HG03558 (cell line): ENCODE measurements around the gene ADARB1.

ENCODE experiments used
- ATAC-seq: cut with Tn5 transposase; IDR thresholded peaks from one replicate; pipeline ENCODE4 v1.9.1; 2021; ENCODE audit warnings: moderate number of reproducible peaks; ENCODE audit not compliant: unreplicated experiment; ENCODE audit errors: extremely low read depth

The ADARB1 gene

DNA sequence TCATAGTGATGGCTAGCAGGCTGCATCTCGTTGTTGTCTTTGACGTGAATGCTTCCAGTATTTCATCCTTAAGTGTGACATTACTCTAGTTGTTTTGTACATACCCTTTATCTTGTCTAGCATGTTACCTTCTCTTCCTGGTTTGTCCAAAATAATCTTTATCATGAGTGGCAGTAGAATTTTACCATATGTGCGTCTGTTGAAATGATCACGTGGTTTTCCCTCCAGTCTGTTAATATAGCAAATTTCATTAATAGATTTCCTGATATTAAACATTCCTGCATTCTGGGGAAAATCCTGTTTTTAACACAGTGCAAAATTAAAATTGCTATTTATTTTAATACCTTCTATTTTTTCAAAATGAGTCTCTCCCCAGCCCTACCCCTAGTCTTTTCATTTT, 15.6 kb downstream of the ADARB1 start:
- no peak for ATAC-seq

DNA sequence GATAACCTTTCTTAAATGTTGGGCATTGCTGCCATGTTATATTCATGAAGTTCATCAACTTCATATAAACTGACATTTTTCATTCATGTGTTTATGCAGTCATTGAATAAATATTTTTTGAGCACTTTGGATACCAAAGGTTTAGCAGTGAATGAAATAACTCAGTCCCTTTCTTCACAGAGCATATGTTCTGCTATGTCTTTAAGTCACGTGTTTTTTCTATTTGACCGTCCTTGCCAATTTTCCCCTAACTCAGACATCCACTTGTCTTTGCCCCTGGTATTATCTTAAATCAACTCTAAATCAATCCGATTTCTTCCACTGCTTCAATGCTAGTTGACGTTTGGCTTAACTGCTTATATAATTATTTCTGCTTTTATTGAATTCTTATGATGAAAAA, 16.6 kb downstream of the ADARB1 start:
- no peak for ATAC-seq

DNA sequence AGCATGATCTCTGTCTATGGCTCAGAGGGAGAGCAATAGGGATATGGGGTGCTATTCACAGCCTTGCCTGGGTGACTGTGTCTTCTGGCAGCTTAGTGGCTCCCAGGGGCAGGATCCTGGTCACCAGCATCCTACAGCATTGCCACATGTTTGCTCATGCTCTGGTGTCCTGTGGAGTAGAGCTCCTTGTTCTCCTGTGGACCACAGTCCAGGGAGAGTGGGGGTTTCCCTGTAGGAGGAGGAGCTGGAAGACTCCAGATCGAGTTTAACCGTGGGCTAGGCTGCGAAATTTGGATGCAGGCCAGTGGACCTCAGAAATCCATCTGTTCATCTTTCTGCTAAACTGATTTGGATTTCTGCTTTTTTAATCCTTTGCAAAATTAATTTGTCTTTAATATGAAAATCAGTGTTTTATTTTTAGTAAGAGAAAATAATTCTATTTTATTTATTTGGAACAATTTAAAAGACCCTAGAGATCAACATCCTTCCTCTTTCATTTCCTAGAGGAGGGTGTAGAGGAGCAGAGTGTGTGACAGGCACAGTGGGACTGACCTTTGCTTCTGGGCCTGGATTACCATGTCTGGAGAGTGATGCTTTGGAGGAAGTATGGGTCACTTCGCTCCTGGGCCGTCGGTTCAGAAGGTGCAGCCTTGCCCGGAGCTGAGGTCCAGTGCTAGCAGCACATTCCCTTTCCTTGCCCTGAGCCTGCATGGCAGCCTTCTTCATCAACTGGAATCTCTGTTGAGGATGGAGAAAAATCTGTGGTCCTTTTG, 17.4 kb downstream of the ADARB1 start:
- no peak for ATAC-seq

DNA sequence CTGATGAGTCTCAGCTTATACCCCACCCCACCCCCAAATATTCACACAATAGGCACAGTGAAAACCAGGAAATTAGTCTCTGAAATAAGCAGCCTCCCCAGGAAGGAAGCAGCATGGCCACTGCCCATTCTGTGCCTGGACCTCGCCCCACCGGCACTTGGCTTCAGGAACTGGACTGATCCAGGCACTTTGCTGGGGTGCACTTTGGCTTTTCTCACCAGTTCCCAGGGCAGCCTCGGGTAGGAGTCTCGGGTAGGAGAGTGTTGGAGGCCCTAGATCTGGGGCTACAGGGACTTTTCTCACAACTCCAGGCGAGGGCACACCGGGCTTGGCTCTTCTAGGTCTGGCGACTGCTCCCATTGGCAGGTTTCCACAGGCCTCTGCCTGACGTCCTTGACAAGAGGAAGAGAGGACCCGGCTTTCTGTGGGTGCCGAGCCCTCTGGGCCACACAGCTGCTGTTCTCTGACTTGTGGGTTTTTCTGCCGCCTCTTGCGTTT, 18.7 kb downstream of the ADARB1 start:
- no peak for ATAC-seq

DNA sequence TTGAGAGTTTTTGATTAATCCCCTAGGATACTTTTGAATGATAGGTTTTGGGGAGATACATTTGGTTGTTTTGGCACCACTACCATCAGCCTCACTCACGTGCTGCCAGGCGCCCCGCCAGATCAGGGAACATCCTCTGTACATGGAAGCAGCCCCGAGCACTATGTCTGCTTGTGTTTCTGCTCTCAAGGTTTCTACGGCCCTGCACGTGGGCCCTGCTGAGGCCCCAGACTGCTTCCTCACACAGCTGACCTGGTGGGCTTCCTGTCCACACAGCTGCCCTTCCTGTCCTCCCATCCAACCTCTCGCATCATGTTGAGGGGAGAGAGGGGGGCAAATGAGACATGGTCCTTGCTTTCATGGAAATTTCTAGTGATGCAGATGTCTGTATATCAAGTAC, 20.0 kb downstream of the ADARB1 start:
- no peak for ATAC-seq

DNA sequence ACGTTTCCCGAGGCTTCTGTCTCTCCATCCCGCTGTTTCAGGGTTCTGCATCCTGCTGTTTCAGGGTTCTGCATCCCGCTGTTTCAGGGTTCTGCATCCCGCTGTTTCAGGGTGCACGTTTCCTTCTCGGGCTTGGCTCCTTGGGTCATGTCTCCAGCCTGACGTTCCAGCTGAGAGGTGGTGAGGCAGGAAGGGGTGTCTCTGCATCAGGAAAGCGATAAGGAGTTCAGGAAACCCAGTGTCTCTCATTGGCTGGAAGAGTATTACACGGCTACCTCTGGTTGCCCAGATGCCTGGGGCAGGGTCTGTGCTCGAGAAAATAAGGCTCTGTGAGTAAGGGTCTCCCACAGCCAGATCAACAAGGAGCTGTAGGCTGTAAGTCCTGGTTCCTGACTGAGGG, 21.1 kb downstream of the ADARB1 start:
- ATAC-seq, result no peak

DNA sequence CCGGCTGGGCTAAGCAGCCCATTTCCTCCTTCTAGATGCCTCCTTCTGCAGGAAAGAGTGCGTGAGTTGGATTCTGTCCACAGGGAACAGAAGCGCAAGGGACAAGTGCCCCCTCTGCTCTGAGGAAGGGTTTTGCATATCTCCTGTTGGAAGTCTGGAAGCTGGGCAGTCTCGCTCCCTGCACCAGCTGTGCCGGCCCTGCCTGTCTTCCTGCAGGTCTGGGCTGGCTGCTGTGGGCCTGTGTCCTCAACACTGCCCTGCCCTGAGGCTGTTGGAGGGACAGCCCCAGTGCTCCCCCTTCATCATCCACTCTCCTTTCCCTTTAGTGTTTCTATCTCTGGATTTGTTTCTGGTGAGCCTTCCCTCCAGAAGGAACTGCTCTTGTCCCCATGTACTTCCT, 21.8 kb downstream of the ADARB1 start:
- no peak for ATAC-seq

DNA sequence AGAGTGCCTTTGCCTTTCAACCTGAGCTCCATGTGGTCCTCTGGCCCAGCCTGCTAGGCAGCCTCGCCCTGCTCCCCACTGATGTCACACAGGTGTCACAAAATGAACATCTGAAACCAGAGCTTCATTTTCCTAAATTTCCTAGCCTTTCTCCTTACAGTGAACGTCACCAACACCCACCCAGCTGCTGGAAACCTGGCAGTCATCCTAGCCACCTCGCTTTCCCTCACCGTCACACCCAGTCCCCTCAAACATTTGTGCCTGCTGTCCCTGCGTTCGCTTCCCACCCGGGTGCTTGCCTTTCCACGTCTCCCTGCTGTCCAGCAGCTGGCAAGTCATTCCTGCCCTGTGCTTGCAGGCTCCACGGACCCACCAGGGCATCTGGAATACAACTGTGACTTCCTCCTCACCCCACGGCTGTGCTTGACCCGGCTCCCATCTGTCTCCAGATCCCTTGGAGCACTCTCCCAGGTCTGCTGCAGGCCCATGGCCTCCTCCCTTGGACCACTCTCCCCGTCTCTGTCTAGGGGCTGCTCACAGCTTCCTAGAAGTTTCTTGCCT, 23.5 kb downstream of the ADARB1 start:
- no peak for ATAC-seq

DNA sequence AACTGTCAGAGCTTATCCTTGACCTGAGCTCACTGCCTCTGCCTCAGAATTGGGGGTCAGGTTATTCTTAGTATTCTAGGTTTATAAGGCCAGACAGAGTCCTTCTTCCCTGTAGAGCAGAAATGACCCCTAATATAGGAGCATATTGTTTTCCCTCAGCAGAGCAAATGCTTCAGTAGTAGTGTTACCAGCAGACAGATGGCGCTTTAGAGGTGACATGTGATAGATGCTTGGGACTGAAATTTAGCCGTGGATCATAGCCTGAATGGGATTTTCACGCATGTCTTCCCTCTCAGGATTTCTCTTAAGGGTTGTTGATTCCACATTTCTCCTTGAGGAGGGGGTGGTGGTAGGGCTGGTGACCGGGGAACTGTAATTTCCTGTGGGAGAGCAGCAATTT, 24.5 kb downstream of the ADARB1 start:
- ATAC-seq, result no peak

DNA sequence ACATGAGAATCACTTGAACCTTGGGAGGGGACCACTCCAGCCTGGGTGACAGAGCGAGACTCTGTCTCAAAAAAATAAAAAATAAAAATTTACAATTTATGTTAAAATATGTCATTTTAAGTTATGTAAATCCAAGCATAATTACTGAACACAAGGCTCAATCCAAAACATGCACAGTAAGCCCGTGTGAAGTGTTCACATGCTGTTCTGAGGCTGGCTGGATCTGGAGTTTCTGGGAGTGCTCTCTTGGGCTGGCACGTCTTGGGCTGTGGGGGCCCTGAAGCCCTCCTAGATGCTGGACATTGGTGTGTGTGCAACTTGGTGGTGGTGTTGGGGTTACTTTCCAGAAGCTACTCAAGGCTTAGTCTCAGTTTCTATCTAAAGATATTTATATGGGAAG, 25.2 kb downstream of the ADARB1 start:
- no peak for ATAC-seq

DNA sequence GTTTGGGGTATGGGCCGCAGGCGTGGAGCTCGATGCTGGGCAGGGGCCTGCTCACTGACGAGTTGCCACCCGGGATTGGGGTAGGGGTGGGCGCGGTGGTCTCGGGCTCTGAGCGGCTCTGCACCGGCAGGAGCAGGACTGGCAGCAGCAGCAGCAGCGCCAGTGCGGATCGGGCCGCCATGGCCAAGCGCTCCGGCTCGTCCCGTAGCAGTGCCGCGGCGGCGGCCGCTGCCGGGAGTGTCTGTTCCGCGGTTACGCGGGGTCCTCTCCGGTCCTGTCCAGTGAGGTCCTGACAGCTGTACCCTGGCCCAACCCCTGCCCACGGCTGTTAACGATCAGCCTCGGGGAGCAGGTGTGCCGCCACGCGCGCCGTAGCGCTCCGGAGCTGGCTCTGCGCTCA, 26.5 kb downstream of the ADARB1 start:
- no peak for ATAC-seq

DNA sequence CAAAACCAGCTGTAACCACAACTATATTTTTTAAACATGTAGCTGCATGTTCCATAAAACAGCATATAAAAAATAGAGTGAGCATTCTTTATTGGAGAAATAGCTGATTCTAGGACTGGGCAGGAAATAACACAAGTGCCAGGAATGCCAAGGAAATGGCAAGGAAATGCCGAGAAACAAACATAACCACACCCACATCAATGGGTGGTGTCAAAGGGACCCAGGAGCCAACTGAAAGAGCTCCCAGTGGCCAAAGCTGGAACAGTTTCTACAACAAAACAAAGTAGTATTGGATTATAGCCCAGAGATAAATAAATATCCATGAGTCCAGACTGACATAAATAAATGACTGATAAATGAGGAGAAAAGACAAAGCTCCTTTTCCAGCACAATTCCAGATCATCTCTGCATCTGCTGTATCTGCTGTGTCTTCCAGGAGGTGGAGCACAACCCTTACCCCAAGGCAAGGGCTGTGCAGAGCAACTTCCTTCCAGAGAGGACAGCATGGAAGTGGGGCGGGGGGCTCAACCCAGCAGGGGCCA, 28.1 kb downstream of the ADARB1 start:
- ATAC-seq, result no peak

DNA sequence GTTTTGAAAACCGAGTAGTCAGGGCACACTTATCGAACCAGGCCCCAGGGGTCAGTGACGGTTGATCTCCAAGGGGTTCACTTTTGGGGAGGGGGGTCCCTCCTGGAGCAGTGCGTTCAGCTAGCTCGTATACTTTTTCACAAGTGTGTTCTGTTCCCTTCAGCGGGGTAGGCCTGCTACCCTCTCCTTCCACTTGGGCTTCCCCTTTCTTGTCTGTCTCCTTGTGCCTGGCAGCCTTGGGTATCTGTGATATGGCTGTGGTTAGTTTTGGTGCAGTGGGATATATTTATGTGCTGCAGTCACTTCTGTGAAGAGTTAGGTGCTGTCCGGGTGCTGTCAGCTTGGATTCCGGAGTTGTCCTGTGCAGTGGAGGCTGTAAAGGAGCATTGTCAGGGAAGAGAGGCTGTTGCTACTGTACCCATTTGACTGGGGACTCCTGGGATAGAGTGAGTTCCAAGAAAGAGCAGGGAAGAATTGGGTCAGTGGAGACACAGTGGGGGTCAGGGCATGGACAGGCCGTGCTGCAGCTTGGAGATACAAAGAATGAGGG, 29.7 kb downstream of the ADARB1 start:
- no peak for ATAC-seq

DNA sequence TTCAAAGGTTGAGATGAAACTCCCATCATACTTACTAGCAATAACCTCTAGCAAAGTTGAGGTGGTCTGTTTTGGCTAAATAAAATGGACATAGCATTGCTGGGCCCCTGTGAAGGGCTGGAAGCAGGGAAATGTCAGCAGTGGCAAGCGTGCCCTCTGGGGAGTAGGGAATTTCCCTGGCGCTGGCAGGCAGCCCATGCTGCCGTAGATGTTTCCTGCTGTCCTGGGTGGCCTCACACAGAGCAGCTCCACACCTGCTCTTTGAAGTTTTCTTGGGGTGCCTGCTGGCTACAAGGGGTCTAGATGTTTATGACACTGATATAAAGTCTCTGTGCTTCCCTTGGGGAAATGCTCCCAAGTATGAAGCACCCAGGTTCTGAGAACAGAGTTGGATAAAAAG, 30.2 kb downstream of the ADARB1 start:
- no peak for ATAC-seq

DNA sequence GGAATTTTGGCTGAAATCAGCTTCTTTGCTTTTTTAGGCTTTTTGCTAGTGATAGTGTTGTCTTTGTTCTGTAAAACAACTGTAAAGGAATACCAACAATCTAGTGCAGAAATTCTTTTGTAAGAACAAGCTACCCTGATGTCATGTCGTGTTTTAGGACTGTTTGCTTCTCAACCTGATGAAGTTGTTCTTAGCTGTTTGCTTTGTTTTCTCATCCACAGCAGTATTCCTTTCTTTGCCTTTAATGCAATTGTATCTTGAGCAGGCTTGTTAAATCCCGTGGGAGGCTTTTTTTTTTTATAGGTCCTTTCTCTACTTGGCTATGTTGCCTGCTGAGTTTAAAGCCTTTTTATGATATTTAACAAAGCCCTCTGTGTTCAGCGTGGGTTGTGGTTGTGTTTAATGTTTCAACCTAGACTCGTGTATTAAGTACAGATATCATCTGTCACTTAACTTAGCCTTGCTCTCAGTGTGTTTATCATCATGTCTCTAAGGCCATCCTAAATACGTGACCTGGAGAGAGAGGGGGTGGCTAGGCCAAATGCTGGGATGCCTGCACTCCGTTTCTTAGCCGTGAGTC, 31.6 kb downstream of the ADARB1 start:
- no peak for ATAC-seq

DNA sequence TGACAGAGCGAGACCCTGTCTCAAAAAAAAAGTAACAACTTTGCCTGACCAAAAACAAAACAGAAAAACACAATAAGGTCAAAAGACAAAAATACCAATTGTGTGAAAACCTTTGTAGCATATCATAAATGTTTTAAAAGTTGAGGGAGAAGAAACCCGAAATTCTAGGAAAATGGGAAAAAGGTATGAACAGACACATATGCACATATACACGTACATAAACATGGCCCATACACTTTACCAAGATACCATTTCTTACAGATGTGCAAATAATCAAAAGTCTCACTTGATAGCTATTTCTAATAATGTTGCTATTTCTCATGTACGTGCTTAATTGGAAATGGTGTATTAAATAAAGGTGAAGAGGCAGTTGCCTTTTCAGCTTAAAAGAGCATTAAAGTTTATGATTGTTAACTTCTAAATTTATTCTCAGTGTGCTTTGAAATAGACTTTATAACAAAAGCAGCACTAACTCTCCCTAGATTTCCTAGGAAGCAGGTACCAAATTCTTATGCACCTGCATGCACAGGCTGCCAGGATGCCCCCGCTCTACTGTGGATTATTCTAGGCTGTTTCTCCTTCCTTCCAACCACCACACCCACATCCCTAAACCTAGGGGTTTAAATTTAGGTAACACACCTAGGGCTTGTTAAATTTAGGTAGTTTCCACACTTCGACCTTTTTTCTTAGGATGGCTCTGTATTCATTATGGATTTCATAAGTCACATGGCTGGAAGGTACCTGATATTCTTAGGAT, 33.8 kb downstream of the ADARB1 start:
- ATAC-seq, result no peak

DNA sequence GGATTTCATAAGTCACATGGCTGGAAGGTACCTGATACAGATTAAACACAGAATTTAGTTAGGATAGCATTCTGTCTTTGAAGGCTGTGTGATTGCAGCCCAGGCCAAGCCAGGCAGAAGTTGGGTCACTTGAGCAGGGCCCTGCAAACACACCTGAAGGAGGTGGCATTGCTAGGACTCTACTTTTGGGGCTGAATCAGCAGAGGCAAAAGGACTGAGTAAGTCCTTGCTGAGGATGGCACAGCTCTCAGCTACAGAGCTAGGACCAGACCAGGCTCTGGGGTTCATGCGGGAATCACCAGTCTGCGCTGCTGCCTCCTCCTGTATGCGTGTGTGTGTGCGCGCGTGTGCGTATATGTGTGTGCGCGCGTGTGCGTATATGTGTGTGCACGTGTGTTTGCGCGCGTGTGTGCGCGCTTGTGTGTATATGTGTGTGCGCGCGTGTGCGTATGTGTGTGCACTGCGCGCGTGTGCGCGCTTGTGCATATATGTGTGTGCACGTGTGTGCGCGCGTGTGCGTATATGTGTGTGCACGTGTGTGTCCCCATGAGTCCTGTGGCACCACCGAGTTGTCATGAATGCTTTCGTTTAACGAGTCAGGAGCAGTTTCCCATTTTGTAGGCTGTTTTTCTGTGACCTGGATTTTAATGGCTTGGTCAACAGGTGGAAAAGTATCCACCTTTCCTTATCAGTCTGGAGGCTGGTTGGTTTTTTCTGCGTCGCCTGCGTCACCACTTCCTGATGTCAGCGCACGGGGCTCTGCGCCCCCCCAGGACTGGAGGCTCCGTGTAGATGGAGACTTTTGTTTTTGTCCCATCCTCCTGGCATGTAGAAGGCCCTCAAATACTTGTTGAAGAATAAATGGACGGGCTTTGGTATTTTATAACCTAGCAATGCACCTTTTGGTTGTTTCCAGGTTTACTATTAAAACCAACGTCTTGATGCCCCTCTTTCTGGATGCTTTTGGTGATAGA, 34.7 kb downstream of the ADARB1 start:
- no peak for ATAC-seq

DNA sequence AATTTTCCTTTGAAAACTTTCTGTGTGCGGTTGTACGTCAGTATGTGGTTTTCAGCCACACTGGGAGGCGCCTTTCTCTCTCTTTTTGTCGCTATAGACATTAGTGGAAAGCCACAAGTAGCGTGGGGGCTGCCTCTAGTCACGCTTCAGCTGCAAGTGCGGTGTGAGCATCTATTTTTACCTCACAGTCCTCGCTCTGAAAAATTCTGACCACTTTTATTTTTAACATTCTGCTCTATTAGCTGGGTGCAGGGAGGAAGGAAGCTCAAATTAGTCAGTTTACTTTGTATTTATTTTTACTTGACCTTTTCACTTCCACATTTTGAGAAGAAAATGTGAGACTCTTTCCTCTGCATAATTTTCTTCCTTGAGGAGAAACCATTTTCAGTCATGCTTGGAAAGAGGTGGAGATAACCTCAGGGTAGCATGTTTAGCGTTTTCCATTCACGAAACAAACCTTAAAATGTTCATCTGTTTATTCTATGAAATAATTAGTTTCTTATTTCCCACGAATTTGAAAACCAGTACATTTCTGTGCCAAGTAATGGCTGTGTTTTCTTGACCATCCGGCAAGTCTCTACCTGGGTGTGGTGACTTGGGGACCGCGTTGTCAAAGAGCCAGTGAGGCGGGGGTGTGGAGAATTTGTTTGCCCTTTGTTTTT, 35.6 kb downstream of the ADARB1 start:
- peak; percentile 45 for ATAC-seq
